IgD-negative memory B cell (primary cell): ENCODE data around the gene KIFBP. TPM values are rescaled to one million over a fixed set of nuclear protein-coding genes. Genes with fewer than 3 reads are reported as not detected.
"Not testable (repeated sequence)": the region's sequence is repeated elsewhere in the genome, so short reads cannot be mapped to it uniquely, and the experiment has no call there.

Experiments
- H3K27ac Mint-ChIP-seq, 3 donors: one replicate each; pipeline ENCODE4 v1.8.0; 2020 to 2022; ENCODE audit warnings: mild to moderate bottlenecking in 3 of 3, mixed read lengths in 3 of 3, moderate library complexity in 1 of 3
- H3K27me3 Mint-ChIP-seq: one replicate; pipeline ENCODE4 v1.8.0; 2021; ENCODE audit warnings: mixed read lengths
- H3K36me3 Mint-ChIP-seq: one replicate; pipeline ENCODE4 v1.8.0; 2020; ENCODE audit warnings: mild to moderate bottlenecking, mixed read lengths
- H3K4me1 Mint-ChIP-seq, 3 donors: one replicate each; pipeline ENCODE4 v1.8.0; 2020 to 2022; ENCODE audit warnings: mixed read lengths in 3 of 3, mild to moderate bottlenecking in 1 of 3
- H3K4me3 Mint-ChIP-seq, 4 donors: one replicate each; pipeline ENCODE4 v1.8.0; 2020 to 2022; ENCODE audit warnings: mild to moderate bottlenecking in 4 of 4, mixed read lengths in 4 of 4, moderate library complexity in 3 of 4
- H3K9me3 Mint-ChIP-seq, 3 donors: one replicate each; pipeline ENCODE4 v1.8.0; 2020 to 2021; ENCODE audit warnings: mixed read lengths in 3 of 3, mild to moderate bottlenecking in 1 of 3
- polyA plus RNA-seq: library from polyadenylated mRNA; unstranded; fragments of 300-500 nt; fragmentation: Illumina TruSeq; gene quantifications from one replicate; pipeline ENCODE4 v1.2.3, GENCODE V29; 2021

The KIFBP gene
- polyA plus RNA-seq, 1 donor from 2014 or later = 2.9 TPM

GRCh38 chr10:69025370-69025896 is 36.8 kb downstream of the KIFBP start:
- Mint-ChIP-seq H3K27ac (no peak overlapping the region), H3K4me1 (peaks cover 0 to 6% (median 0%) of the 10 kb centered on the region in 3 donors), H3K36me3 (no peaks in the 10 kb centered on the region), H3K4me3 (no peak overlapping the region), H3K27me3 (no peaks in the 10 kb centered on the region), H3K9me3 (no peaks in the 10 kb centered on the region)

DNA sequence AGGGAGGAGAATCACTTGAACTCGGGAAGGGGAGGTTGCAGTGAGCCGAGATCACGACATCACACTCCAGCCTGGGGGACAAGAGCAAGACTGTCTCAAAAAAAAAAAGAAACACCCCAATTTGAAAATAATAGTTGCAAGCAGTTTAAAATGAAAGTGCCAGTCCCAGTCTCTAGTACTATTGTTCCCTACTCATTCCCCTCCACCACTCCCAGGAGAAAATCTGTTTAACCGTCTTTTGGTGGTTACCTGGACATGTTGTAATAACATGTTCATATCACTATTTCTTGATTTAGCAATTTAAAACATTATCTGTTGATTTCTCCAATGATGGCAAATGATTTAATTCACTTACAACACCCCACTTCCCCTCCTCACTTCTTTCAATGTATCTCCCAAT is 44.7 kb downstream of the KIFBP start:
- Mint-ChIP-seq H3K27me3 (no peaks in the 10 kb centered on the region), H3K36me3 (no peaks in the 10 kb centered on the region), H3K9me3 (peaks cover 0 to 1% (median 0%) of the 10 kb centered on the region in 3 donors), H3K4me3 (no peak overlapping the region), H3K27ac (no peak overlapping the region), H3K4me1 (no peaks in the 10 kb centered on the region)

DNA sequence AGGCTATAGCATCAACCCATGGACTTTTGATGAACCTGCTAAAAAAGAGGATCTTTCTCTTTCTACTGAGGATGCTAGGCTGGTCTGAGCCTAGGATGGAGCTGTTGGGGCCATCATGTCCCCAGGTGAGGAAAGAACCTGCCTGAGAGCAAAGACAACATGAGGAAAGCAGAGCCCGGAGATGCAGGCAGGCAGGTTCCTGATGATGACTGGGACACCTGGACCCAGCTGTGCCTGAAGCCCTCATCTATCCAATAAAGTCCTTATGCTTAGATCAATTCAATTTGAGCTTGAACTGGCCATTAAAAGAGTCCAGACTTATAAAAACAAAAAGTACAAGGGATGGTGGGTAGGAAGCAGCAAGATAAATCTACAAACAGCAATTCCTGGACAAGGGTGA is 48.9 kb downstream of the KIFBP start:
- Mint-ChIP-seq H3K9me3 (peaks cover 0 to 1% (median 0%) of the 10 kb centered on the region in 3 donors), H3K27me3 (no peaks in the 10 kb centered on the region), H3K27ac (no peak overlapping the region), H3K36me3 (peaks cover 1% of the 10 kb centered on the region), H3K4me3 (no peak overlapping the region), H3K4me1 (no peaks in the 10 kb centered on the region)

GRCh38 chr10:69040904-69041303 is 52.3 kb downstream of the KIFBP start:
- not testable (repeated sequence) for H3K9me3 Mint-ChIP-seq, H3K4me3 Mint-ChIP-seq, H3K27ac Mint-ChIP-seq, H3K27me3 Mint-ChIP-seq, H3K36me3 Mint-ChIP-seq
- peaks cover 16 to 21% (median 20%) of the 10 kb centered on the region in 3 donors for H3K4me1 Mint-ChIP-seq

DNA sequence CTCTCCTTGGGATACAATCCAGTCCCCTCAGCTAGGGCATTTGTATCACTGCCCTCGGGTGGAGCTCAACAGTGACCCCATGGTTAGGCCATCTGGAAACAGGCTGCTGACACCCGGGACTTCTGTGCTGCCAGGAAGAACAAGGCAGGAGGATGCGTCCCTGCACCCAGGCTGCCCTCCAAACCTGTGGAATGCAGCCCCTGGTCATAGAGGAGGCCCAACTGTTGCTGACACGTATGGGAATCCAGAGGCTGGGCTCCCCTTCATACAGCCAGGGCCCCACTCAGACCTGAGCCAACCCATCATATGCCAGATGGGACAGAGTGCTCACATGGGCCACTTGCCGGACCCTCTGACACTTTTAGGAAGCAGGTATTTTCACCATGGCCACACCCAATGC is 53.8 kb downstream of the KIFBP start:
- Mint-ChIP-seq H3K36me3 (peaks cover 1% of the 10 kb centered on the region), H3K4me1 (peaks cover 17 to 21% (median 20%) of the 10 kb centered on the region in 3 donors), H3K9me3 (peaks cover 0 to under 1% (median 0%) of the 10 kb centered on the region in 3 donors), H3K4me3 (no peak overlapping the region), H3K27ac (no peak overlapping the region), H3K27me3 (no peaks in the 10 kb centered on the region)

DNA sequence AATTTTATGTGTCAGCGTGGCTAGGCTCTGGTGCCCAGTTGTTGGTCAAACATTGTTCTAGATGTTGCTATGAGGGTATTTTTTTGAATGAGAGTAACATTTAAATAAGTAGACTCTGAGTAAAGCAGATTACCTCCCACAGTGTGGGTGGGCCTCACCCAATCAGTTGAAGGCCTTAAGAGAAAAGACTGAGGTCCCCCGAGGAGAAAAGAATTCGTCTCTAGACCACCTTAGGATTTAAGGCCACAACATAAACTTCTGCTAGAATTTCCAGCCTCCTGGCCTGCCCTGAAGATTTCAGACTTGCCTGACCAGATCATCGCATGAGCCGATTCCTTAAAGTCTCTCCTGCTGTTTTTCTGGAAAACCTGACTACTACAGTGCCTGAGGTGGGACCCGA is 54.2 kb downstream of the KIFBP start:
- Mint-ChIP-seq H3K36me3 (peaks cover 1% of the 10 kb centered on the region), H3K4me1 (peaks cover 17 to 21% (median 20%) of the 10 kb centered on the region in 3 donors), H3K4me3 (no peak overlapping the region), H3K9me3 (no peaks in the 10 kb centered on the region), H3K27ac (no peak overlapping the region), H3K27me3 (no peaks in the 10 kb centered on the region)

- Mint-ChIP-seq H3K9me3 (no peaks in the 10 kb centered on the region), H3K36me3 (peaks cover 1% of the 10 kb centered on the region), H3K27me3 (no peaks in the 10 kb centered on the region), H3K4me1 (peaks cover 17 to 23% (median 21%) of the 10 kb centered on the region in 3 donors), H3K27ac (peak overlapping the region; percentile 25 to 78 (median 63)), H3K4me3 (peak overlapping the region in 3 of 4 donors; percentile 76 to 91 (median 83))
Observed at GRCh38 chr10:69043931-69044531, 55.4 kb downstream of the KIFBP start.

- H3K36me3 Mint-ChIP-seq = peaks cover 1% of the 10 kb centered on the region
- H3K27ac Mint-ChIP-seq = peak overlapping the region; percentile 25 to 78 (median 63)
- peaks cover 17 to 24% (median 21%) of the 10 kb centered on the region in 3 donors for H3K4me1 Mint-ChIP-seq
- peak overlapping the region in 3 of 4 donors; percentile 76 to 91 (median 83) for H3K4me3 Mint-ChIP-seq
- no peaks in the 10 kb centered on the region for H3K9me3 Mint-ChIP-seq
- no peaks in the 10 kb centered on the region for H3K27me3 Mint-ChIP-seq
Observed at GRCh38 chr10:69044546-69044945, 55.9 kb downstream of the KIFBP start.

DNA sequence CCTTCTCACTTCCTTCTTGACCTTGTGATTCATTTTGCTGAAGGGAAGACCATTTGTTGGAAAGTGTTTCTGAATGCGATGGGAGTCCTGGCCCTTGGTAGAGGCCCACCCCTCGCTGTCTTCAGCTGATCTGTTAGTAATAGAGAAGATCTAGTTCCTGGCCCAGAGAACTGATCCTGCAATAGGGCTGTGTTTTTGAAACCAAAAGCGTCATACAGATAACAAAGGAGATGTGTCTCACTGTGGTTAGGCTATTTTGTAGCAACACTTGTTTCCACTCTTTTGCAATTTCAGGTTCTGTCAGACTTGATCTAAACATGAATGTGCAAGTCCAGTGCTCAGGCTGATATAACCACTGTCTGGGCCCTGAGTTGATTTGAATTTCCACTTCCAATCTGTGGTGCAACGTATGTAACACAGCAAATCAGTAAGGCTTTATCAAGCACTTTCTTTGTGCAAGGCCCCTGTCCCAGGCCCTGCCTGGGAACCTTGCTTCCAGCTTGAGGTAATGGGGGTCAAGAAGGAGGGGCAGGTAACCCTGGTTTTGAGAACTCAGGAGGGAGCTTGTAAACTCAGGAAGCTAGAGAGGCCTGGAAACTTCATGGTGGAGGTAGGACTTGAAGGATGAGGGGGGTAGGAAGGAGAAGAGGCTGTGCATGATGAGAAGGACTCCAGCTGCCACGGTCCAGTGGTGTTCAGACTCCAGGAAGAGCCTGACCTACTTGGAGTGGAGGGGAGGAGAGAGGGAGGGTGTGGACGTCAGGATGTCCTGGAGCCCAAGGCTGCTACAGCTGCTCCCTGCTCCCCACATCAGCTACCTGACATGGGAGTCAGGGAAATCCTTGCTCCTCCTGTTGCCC is 57.1 kb downstream of the KIFBP start:
- Mint-ChIP-seq H3K9me3 (no peaks in the 10 kb centered on the region), H3K4me1 (peaks cover 17 to 27% (median 21%) of the 10 kb centered on the region in 3 donors), H3K27me3 (no peaks in the 10 kb centered on the region), H3K36me3 (no peaks in the 10 kb centered on the region), H3K27ac (peak overlapping the region; percentile 1 to 90 (median 66)), H3K4me3 (peak overlapping the region in 3 of 4 donors; percentile 30 to 60 (median 30))

GRCh38 chr10:69047111-69047832 is 58.7 kb downstream of the KIFBP start:
- Mint-ChIP-seq H3K4me1 (peaks cover 21 to 35% (median 21%) of the 10 kb centered on the region in 3 donors), H3K27me3 (no peaks in the 10 kb centered on the region), H3K9me3 (no peaks in the 10 kb centered on the region), H3K4me3 (no peak overlapping the region), H3K36me3 (no peaks in the 10 kb centered on the region), H3K27ac (no peak overlapping the region)

- Mint-ChIP-seq H3K4me1 (peaks cover 21 to 38% (median 21%) of the 10 kb centered on the region in 3 donors), H3K36me3 (no peaks in the 10 kb centered on the region), H3K27ac (no peak overlapping the region), H3K4me3 (no peak overlapping the region), H3K27me3 (no peaks in the 10 kb centered on the region), H3K9me3 (no peaks in the 10 kb centered on the region)
Observed at GRCh38 chr10:69048103-69048502, 59.5 kb downstream of the KIFBP start.

DNA sequence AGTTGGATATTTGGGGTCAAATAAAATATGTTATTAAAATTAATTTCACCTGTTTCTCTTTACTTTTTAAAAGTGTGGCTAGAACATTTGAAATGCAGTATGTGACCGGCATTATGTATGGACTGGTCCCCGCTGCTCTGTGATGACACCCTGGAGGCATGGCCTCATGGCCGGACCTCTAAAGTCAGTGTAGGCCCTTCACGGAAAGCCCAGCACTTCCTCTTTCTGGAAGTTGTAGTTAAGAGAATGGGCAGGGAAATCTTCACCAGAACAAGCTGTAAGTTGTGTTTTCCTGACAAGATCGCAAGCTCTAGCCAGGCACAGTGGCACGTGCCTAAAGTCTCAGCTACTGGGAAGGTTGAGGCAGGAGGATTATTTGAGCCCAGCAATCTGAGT is 61.0 kb downstream of the KIFBP start:
- H3K27ac Mint-ChIP-seq = no peak overlapping the region
- peaks cover 12 to 28% (median 13%) of the 10 kb centered on the region in 3 donors for H3K4me1 Mint-ChIP-seq
- no peaks in the 10 kb centered on the region for H3K36me3 Mint-ChIP-seq
- H3K27me3 Mint-ChIP-seq = no peaks in the 10 kb centered on the region
- H3K4me3 Mint-ChIP-seq = no peak overlapping the region
- no peaks in the 10 kb centered on the region for H3K9me3 Mint-ChIP-seq

GRCh38 chr10:69051303-69051702 is 62.7 kb downstream of the KIFBP start:
- peaks cover 0 to 24% (median 4%) of the 10 kb centered on the region in 3 donors for H3K4me1 Mint-ChIP-seq
- H3K27me3 Mint-ChIP-seq = no peaks in the 10 kb centered on the region
- no peak overlapping the region for H3K4me3 Mint-ChIP-seq
- H3K36me3 Mint-ChIP-seq = no peaks in the 10 kb centered on the region
- no peak overlapping the region for H3K27ac Mint-ChIP-seq
- H3K9me3 Mint-ChIP-seq = no peaks in the 10 kb centered on the region

DNA sequence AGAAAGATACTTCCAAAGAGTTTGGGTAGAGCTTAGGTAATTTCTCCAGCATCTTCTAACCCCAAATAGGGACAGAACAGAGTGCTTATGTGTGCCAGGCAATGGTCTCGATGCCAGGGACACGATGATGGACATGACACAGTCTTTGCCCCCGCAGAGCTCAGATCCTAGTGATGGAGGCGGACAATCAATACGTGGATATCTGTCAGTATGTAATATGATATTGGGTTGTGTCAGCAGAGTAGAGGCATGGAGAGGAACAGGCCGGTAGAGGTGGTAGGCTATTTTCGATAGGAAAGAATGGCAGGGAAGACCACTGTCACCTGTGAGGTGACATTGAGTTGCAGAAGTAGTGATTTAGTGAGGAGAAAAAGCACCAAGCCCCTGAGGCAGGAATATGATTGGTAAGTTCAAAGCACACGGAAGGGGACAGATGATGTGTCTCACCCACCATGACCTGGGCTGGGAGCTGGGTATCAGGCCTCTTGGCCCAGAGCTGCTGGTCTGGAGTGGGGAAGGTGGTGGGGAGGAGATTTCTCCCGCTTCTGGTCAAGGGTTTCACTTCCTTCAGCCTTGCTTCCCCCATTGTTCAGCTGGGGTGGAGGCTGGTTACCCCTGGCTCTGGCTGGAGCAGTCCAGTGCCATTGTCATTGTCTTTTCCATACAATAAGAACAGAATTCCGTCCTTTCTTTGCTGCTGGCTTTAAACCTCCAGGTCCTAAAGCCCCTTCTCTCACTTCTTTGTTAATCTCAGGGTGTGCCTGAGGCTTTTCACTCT is 63.3 kb downstream of the KIFBP start:
- Mint-ChIP-seq H3K36me3 (no peaks in the 10 kb centered on the region), H3K27ac (no peak overlapping the region), H3K4me3 (no peak overlapping the region), H3K9me3 (no peaks in the 10 kb centered on the region), H3K27me3 (no peaks in the 10 kb centered on the region), H3K4me1 (peaks cover 0 to 24% (median 4%) of the 10 kb centered on the region in 3 donors)
